Mucosa of descending colon (tissue), 3 donors: ENCODE results near the gene SIRPA. TPM values are rescaled to one million over a fixed set of nuclear protein-coding genes. Genes with fewer than 3 reads are reported as not detected.

Experiments
- ATAC-seq: fragments of 200-7000 bp; cut with Tn5 transposase; one replicate; pipeline ENCODE4 v1.9.1; 2020; ENCODE audit warnings: mild to moderate bottlenecking, moderate library complexity
- DNase-seq, 3 donors: peaks; one replicate each; pipeline ENCODE4 v3.0.0-alpha.2; 2020
- H3K36me3 ChIP-seq: fragments of 200-600 bp; one replicate; pipeline ENCODE4 v1.8.0; 2021; ENCODE audit warnings: low read depth, mild to moderate bottlenecking
- H3K4me1 ChIP-seq: fragments of 200-600 bp; one replicate; pipeline ENCODE4 v1.8.0; 2021; ENCODE audit warnings: low read depth, mild to moderate bottlenecking
- H3K4me3 ChIP-seq: fragments of 200-600 bp; one replicate; pipeline ENCODE4 v1.8.0; 2021; ENCODE audit warnings: mild to moderate bottlenecking
- H3K9me3 ChIP-seq: fragments of 200-600 bp; one replicate; pipeline ENCODE4 v1.8.0; 2021; ENCODE audit warnings: mild to moderate bottlenecking
- CTCF ChIP-seq: fragments of 200-600 bp; IDR thresholded peaks from one replicate; pipeline ENCODE4 v1.8.0; 2022; ENCODE audit warnings: antibody characterized with exemption, mild to moderate bottlenecking
- intact Hi-C, 2 donors: fragments of 100-400 bp; cut with DNase I in 1 of 2; cut with micrococcal nuclease in 1 of 2; formaldehyde crosslinking; loops; one replicate each; pipeline versions ENCODE4 v1.11.0 to v1.11.1; 2022; cut with DNase I, micrococcal nuclease
- total RNA-seq, 3 donors: library from RNA; stranded (reverse); fragmentation: NEBNext Ultra II Directional in 2 of 3; extraction: Animal tissue kit (Norgen Biotek cat#: 25700) in 2 of 3; gene quantifications; one replicate each; pipeline versions ENCODE4 v1.2.1 to v1.2.4, GENCODE V29; 2021 to 2023
- donor health status: DM: no; HTN: no; CAD: no; lungs with moderate emphysema.
- donor health status: DM: no; HTN: no; CAD: no.
- donor health status: DM: no; HTN: yes; CAD: no.

The SIRPA gene
- total RNA-seq, 3 donors from 2014 or later, result 7.6 to 24.4 (median 14.1) TPM

- no peaks in the 10 kb centered on the region for H3K4me1 ChIP-seq
- no peak overlapping the region for H3K4me3 ChIP-seq
- DNase-seq (peak in 1 of 3 donors; percentile 7), ATAC-seq (no peak)
- no peaks in the 10 kb centered on the region for H3K9me3 ChIP-seq
- H3K36me3 ChIP-seq, result no peaks in the 10 kb centered on the region
- TF ChIP-seq CTCF, result no peak
- intact Hi-C loops, result no loop called here
Measured at GRCh38 chr20:1887756-1888155, 7.5 kb upstream of the SIRPA start.

GRCh38 chr20:1888796-1889463, 6.3 kb upstream of the SIRPA start:
- DNase-seq (peak in 1 of 3 donors; percentile 54), ATAC-seq (peak; percentile 27)
- no peaks in the 10 kb centered on the region for H3K4me1 ChIP-seq
- H3K36me3 ChIP-seq, result no peaks in the 10 kb centered on the region
- no peaks in the 10 kb centered on the region for H3K9me3 ChIP-seq
- H3K4me3 ChIP-seq, result no peak overlapping the region
- TF ChIP-seq CTCF, result no peak
- intact Hi-C loops, result no loop called here

GRCh38 chr20:1890469-1891262, 4.5 kb upstream of the SIRPA start:
- Histone ChIP-seq H3K4me3 (no peak overlapping the region), H3K36me3 (no peaks in the 10 kb centered on the region), H3K9me3 (no peaks in the 10 kb centered on the region), H3K4me1 (no peaks in the 10 kb centered on the region)
- DNase-seq, result peak in 1 of 3 donors; percentile 19
- no peak for TF ChIP-seq CTCF
- intact Hi-C loops, result no loop called here
- ATAC-seq, result no peak

GRCh38 chr20:1891263-1892118, 3.7 kb upstream of the SIRPA start:
- intact Hi-C loops, result no loop called here
- ATAC-seq, result no peak
- TF ChIP-seq CTCF, result no peak
- Histone ChIP-seq H3K9me3 (no peaks in the 10 kb centered on the region), H3K4me3 (no peak overlapping the region), H3K36me3 (no peaks in the 10 kb centered on the region), H3K4me1 (no peaks in the 10 kb centered on the region)
- peak in 1 of 3 donors; percentile 19 for DNase-seq

GRCh38 chr20:1892119-1892385, 3.2 kb upstream of the SIRPA start:
- no peak overlapping the region for H3K4me3 ChIP-seq
- TF ChIP-seq CTCF, result no peak
- no peaks in the 10 kb centered on the region for H3K4me1 ChIP-seq
- DNase-seq (peak in 1 of 3 donors; percentile 17), ATAC-seq (no peak)
- H3K36me3 ChIP-seq, result no peaks in the 10 kb centered on the region
- no peaks in the 10 kb centered on the region for H3K9me3 ChIP-seq
- intact Hi-C loops, result no loop called here
